Body of pancreas (tissue), 4 donors: ENCODE measurements around the gene CCDC110. TPM values are rescaled to one million over a fixed set of nuclear protein-coding genes. Genes with fewer than 3 reads are reported as not detected.

Experiments used
- ATAC-seq: fragments of 150-250 bp; one replicate; pipeline ENCODE4 v1.9.1; 2016
- DNase-seq, 4 donors: peaks; one replicate each; pipeline ENCODE4 v3.0.0-alpha.2; 2019
- H3K27ac ChIP-seq, 4 donors: fragments of 200-600 bp; sonication (generic); 1 replicate in 3 of 4; 2 replicates in 1 of 4; pipeline versions ENCODE4 v1.5.1 to v1.6.1; 2016 to 2019; ENCODE audit warnings: mild to moderate bottlenecking in 1 of 4, mixed read lengths in 1 of 4, moderate library complexity in 1 of 4
- H3K27me3 ChIP-seq, 2 donors: fragments of 200-600 bp; sonication (generic); one replicate each; pipeline ENCODE4 v1.6.0; 2016; ENCODE audit warnings: mild to moderate bottlenecking in 1 of 2
- H3K36me3 ChIP-seq, 2 donors: fragments of 200-600 bp; sonication (generic); replicated peaks in 1 of 2; 2 replicates each; pipeline ENCODE4 v1.5.1; 2016; ENCODE audit warnings: low read depth in 2 of 2; ENCODE audit not compliant: insufficient read depth in 1 of 2
- H3K4me1 ChIP-seq: fragments of 200-600 bp; sonication (generic); one replicate; pipeline ENCODE4 v1.6.0; 2016
- H3K4me3 ChIP-seq, 2 donors: fragments of 200-600 bp; sonication (generic); 1 replicate in 1 of 2; 2 replicates in 1 of 2; pipeline ENCODE4 v1.5.1; 2016 to 2019
- H3K9me3 ChIP-seq, 3 donors: fragments of 200-600 bp; sonication (generic); 1 replicate in 2 of 3; 2 replicates in 1 of 3; pipeline ENCODE4 v1.5.1; 2016
- POLR2A ChIP-seq, 3 donors: fragments of 450-650 bp; IDR thresholded peaks; one replicate each; pipeline ENCODE4 v1.6.1; 2016; ENCODE audit warnings: antibody characterized with exemption in 3 of 3, mild to moderate bottlenecking in 2 of 3
- WGBS, 2 donors: methylation state at CpG; one replicate each; pipeline ENCODE4 v1.1.5; 2017; 5-methylcytosine and 5-hydroxymethylcytosine counted together
- intact Hi-C: fragments of 100-400 bp; cut with DNase I; formaldehyde crosslinking; loops from one replicate; pipeline ENCODE4 v1.15.1; 2023
- total RNA-seq, 2 donors: library from RNA; depleted of rRNA; stranded (reverse); fragments of >200 nt; gene quantifications; one replicate each; pipeline ENCODE4 v1.1.0, GENCODE V29; 2016
- TF ChIP-seq, protein P1 (sequence below), 7 experiments: fragments of 450-650 bp in 4 of 7; fragments of 200-600 bp in 3 of 7; sonication (generic) in 3 of 7; IDR thresholded peaks; one replicate each; pipeline ENCODE4 v1.5.1; 2016 to 2019; ENCODE audit warnings: antibody characterized with exemption in 7 of 7

CCDC110 gene
- total RNA-seq: 10 to 100 TPM; 15.3 to 20.1 TPM

- peak; percentile 93 to 98 (median 96) for DNase-seq
- peaks cover 20% of the 10 kb centered on the region for H3K4me1 ChIP-seq
- no peaks in the 10 kb centered on the region for H3K36me3 ChIP-seq
- WGBS, 2 donors: 0 to 1% methylated on average over 31 to 78 of the region's 93 CpGs
- intact Hi-C loops: no loop called here
- H3K9me3 ChIP-seq: no peaks in the 10 kb centered on the region
- H3K4me3 ChIP-seq: peak within 1 kb of the TSS; percentile 70 to 77
- no peaks in the 10 kb centered on the region for H3K27me3 ChIP-seq
- H3K27ac ChIP-seq: peak within 1 kb of the TSS; percentile 77 to 92 (median 80)
- ATAC-seq: peak; percentile 98
- TF ChIP-seq POLR2A (IDR thresholded peaks at IDR 0.05): peak in 2 of 3 donors; percentile 2 to 41
- TF ChIP-seq, protein P1, sequence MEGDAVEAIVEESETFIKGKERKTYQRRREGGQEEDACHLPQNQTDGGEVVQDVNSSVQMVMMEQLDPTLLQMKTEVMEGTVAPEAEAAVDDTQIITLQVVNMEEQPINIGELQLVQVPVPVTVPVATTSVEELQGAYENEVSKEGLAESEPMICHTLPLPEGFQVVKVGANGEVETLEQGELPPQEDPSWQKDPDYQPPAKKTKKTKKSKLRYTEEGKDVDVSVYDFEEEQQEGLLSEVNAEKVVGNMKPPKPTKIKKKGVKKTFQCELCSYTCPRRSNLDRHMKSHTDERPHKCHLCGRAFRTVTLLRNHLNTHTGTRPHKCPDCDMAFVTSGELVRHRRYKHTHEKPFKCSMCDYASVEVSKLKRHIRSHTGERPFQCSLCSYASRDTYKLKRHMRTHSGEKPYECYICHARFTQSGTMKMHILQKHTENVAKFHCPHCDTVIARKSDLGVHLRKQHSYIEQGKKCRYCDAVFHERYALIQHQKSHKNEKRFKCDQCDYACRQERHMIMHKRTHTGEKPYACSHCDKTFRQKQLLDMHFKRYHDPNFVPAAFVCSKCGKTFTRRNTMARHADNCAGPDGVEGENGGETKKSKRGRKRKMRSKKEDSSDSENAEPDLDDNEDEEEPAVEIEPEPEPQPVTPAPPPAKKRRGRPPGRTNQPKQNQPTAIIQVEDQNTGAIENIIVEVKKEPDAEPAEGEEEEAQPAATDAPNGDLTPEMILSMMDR (IDR thresholded peaks at IDR 0.05): peak; percentile 59 to 90 (median 76)
Observed at GRCh38 chr4:185471235-185472102, at the start of gene CCDC110. Gene CCDC110, minus strand, starts transcription at chr4:185471733. Its CDS starts 50 bp downstream, at chr4:185471683.

GRCh38 chr4:185520119-185520518 is 48.6 kb upstream of the CCDC110 start:
- DNase-seq: no peak
- TF ChIP-seq, protein P1 (IDR thresholded peaks at IDR 0.05): no peak
- TF ChIP-seq POLR2A (IDR thresholded peaks at IDR 0.05): no peak
- intact Hi-C loops: no loop called here
- Histone ChIP-seq H3K4me3 (no peak overlapping the region), H3K27me3 (no peaks in the 10 kb centered on the region), H3K36me3 (no peaks in the 10 kb centered on the region), H3K9me3 (no peaks in the 10 kb centered on the region), H3K27ac (no peak overlapping the region), H3K4me1 (no peaks in the 10 kb centered on the region)
- WGBS, 2 donors: 40 to 65% methylated on average over 4 of the region's 4 CpGs
- no peak for ATAC-seq

- 39 to 56% methylated on average over 1 of the region's 1 CpG for WGBS, 2 donors
- no peaks in the 10 kb centered on the region for H3K36me3 ChIP-seq
- ATAC-seq (no peak), DNase-seq (no peak)
- no peak overlapping the region for H3K27ac ChIP-seq
- TF ChIP-seq, protein P1 (IDR thresholded peaks at IDR 0.05): no peak
- no peak for TF ChIP-seq POLR2A (IDR thresholded peaks at IDR 0.05)
- no peaks in the 10 kb centered on the region for H3K9me3 ChIP-seq
- H3K4me1 ChIP-seq: peaks cover 7% of the 10 kb centered on the region
- H3K4me3 ChIP-seq: no peak overlapping the region
- intact Hi-C loops: no loop called here
- H3K27me3 ChIP-seq: no peaks in the 10 kb centered on the region
Observed at GRCh38 chr4:185518494-185518893, 47.0 kb upstream of the CCDC110 start.

- intact Hi-C loops: no loop called here
- TF ChIP-seq, protein P1 (IDR thresholded peaks at IDR 0.05): no peak
- no peak for TF ChIP-seq POLR2A (IDR thresholded peaks at IDR 0.05)
- Histone ChIP-seq H3K9me3 (no peaks in the 10 kb centered on the region), H3K36me3 (no peaks in the 10 kb centered on the region), H3K27me3 (no peaks in the 10 kb centered on the region), H3K4me3 (no peak overlapping the region), H3K4me1 (peaks cover 11% of the 10 kb centered on the region), H3K27ac (no peak overlapping the region)
- no peak for ATAC-seq
- no peak for DNase-seq
Observed at GRCh38 chr4:185518069-185518468, 46.5 kb upstream of the CCDC110 start.
